SK-N-MC (cell line): ENCODE measurements around the gene FNDC5.

Experiments used
- DNase-seq: peaks from one replicate; pipeline ENCODE4 v3.0.0-alpha.2; 2011; ENCODE audit warnings: low read depth, low spot score
- H3K27ac ChIP-seq: fragments of 200-600 bp; sonication (generic); 2 replicates; pipeline ENCODE4 v1.5.1; 2016; ENCODE audit warnings: mixed run types
- H3K36me3 ChIP-seq: fragments of 200-600 bp; sonication (generic); 2 replicates; pipeline ENCODE4 v1.6.1; 2017; ENCODE audit warnings: antibody characterized with exemption, low read length, mixed read lengths; ENCODE audit not compliant: insufficient read depth
- H3K4me3 ChIP-seq: fragments of 200-600 bp; sonication (generic); 2 replicates; pipeline ENCODE4 v1.5.1; 2016
- H3K9ac ChIP-seq: fragments of 200-600 bp; sonication (generic); 2 replicates; pipeline ENCODE4 v1.8.0; 2017; ENCODE audit warnings: mixed run types, mixed read lengths; ENCODE audit not compliant: insufficient read length
- H3K9me3 ChIP-seq: fragments of 200-600 bp; sonication (generic); 2 replicates; pipeline ENCODE4 v1.6.1; 2017; ENCODE audit warnings: low read depth, mild to moderate bottlenecking, antibody characterized with exemption, low read length, moderate library complexity, mixed read lengths
- EZH2 ChIP-seq: fragments of 200-600 bp; sonication (generic); IDR thresholded peaks from one replicate; pipeline ENCODE4 v1.6.1; 2017; ENCODE audit warnings: antibody characterized with exemption
- FOXP2 ChIP-seq: optimal IDR thresholded peaks from 2 replicates; pipeline ENCODE3; 2011; ENCODE audit warnings: mild to moderate bottlenecking, moderate library complexity; ENCODE audit not compliant: insufficient read depth; ENCODE audit errors: extremely low read length, control extremely low read depth
- POLR2AphosphoS5 ChIP-seq: IDR thresholded peaks from 2 replicates; pipeline ENCODE4 v1.6.1; 2012; ENCODE audit warnings: mild to moderate bottlenecking, low read depth, low read length, borderline replicate concordance

Gene FNDC5

GRCh38 chr1:32893198-32894018, 22.7 kb upstream of the FNDC5 start:
- DNase-seq = no peak
- Histone ChIP-seq H3K9ac (peak overlapping the region; percentile 64), H3K9me3 (no peaks in the 10 kb centered on the region), H3K27ac (no peak overlapping the region; the same call in 1 of the 2 replicates), H3K4me3 (peak overlapping the region; percentile 82), H3K36me3 (no peaks in the 10 kb centered on the region)
- TF ChIP-seq EZH2 (no peak), FOXP2 (no peak), POLR2AphosphoS5 (peak; percentile 59; the same call in 1 of the 2 replicates)

- Histone ChIP-seq H3K9me3 (no peaks in the 10 kb centered on the region), H3K9ac (peak overlapping the region; percentile 64), H3K27ac (no peak overlapping the region), H3K4me3 (peak overlapping the region; percentile 82), H3K36me3 (no peaks in the 10 kb centered on the region)
- no peak for DNase-seq
- TF ChIP-seq EZH2 (no peak), POLR2AphosphoS5 (no peak), FOXP2 (no peak)
Measured at GRCh38 chr1:32892368-32893197, 21.9 kb upstream of the FNDC5 start.

GRCh38 chr1:32891630-32892029, 20.9 kb upstream of the FNDC5 start:
- no peak for TF ChIP-seq FOXP2
- no peak for TF ChIP-seq POLR2AphosphoS5
- no peak for TF ChIP-seq EZH2
- Histone ChIP-seq H3K36me3 (no peaks in the 10 kb centered on the region), H3K4me3 (no peak overlapping the region), H3K27ac (no peak overlapping the region), H3K9me3 (no peaks in the 10 kb centered on the region), H3K9ac (no peak overlapping the region)
- DNase-seq = no peak

- Histone ChIP-seq H3K9me3 (no peaks in the 10 kb centered on the region), H3K36me3 (no peaks in the 10 kb centered on the region), H3K27ac (no peak overlapping the region), H3K9ac (no peak overlapping the region), H3K4me3 (no peak overlapping the region)
- DNase-seq = no peak
- TF ChIP-seq FOXP2 (no peak), EZH2 (no peak), POLR2AphosphoS5 (no peak)
Measured at GRCh38 chr1:32891241-32891570, 20.5 kb upstream of the FNDC5 start.

GRCh38 chr1:32890516-32891240, 20.0 kb upstream of the FNDC5 start:
- Histone ChIP-seq H3K9ac (no peak overlapping the region), H3K27ac (no peak overlapping the region), H3K4me3 (no peak overlapping the region), H3K36me3 (no peaks in the 10 kb centered on the region), H3K9me3 (no peaks in the 10 kb centered on the region)
- TF ChIP-seq FOXP2 = no peak
- no peak for TF ChIP-seq POLR2AphosphoS5
- TF ChIP-seq EZH2 = no peak
- DNase-seq = no peak

- TF ChIP-seq POLR2AphosphoS5 (no peak), EZH2 (no peak), FOXP2 (no peak)
- Histone ChIP-seq H3K9me3 (no peaks in the 10 kb centered on the region), H3K27ac (no peak overlapping the region), H3K9ac (no peak overlapping the region), H3K36me3 (no peaks in the 10 kb centered on the region), H3K4me3 (no peak overlapping the region)
- no peak for DNase-seq
Measured at GRCh38 chr1:32889731-32890278, 19.1 kb upstream of the FNDC5 start.

- H3K9ac ChIP-seq = no peak overlapping the region
- no peak for TF ChIP-seq POLR2AphosphoS5
- no peak for TF ChIP-seq FOXP2
- TF ChIP-seq EZH2 = no peak
- no peak overlapping the region for H3K4me3 ChIP-seq
- H3K27ac ChIP-seq = no peak overlapping the region
- no peaks in the 10 kb centered on the region for H3K36me3 ChIP-seq
- H3K9me3 ChIP-seq = no peaks in the 10 kb centered on the region
- no peak for DNase-seq
Measured at GRCh38 chr1:32888677-32889420, 18.1 kb upstream of the FNDC5 start.
